Activated gamma-delta T cell treated with anti-CD3 and anti-CD28 coated beads, Interleukin-2, amount 50 U/mL, for 16 hours (primary cell): ENCODE data around the gene TCP11L1.
"Not testable (repeated sequence)": the region's sequence is repeated elsewhere in the genome, so short reads cannot be mapped to it uniquely, and the experiment has no call there.

ENCODE experiments used
- DNase-seq: peaks from one replicate; pipeline ENCODE4 v3.0.0-alpha.2; 2020; ENCODE audit warnings: low read depth

TCP11L1 gene

DNA sequence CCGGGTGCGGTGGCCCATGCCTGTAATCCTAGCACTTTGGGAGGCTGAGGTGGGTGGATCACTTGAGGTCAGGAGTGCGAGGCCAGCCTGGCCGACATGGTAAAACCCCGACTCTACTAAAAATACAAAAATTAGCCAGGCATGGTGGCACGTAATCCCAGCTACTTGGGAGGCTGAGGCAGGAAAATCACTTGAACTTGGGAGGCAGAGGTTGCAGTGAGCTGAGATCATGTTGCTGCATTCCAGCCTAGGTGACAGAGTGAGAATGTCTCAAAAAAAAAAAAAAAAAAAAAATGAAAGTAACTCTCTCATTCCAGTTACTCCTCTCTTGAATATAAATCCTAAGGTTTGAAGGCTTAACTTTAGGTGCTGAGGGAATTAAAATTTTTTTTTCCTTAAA lies 10.2 kb upstream of the TCP11L1 start:
- not testable (repeated sequence) for DNase-seq

DNA sequence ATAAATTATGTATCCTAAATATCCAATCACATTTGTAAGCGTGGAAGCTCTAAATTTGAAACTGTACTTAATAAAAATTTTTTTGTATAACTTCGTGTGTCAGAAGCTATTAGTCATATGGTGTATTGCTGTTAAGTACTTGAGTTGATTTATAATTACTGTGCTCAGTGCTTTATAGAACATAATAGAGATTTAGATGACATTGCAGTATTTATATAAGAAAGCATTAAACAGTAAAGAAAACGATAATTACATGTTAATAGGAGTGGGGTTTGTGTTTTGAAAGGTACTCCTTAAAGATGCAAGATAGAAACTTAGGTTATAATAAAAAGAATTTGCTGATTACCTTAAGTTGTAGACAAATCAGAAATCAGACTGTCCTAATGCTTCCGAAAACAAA lies 5.9 kb upstream of the TCP11L1 start:
- DNase-seq, result no peak

DNA sequence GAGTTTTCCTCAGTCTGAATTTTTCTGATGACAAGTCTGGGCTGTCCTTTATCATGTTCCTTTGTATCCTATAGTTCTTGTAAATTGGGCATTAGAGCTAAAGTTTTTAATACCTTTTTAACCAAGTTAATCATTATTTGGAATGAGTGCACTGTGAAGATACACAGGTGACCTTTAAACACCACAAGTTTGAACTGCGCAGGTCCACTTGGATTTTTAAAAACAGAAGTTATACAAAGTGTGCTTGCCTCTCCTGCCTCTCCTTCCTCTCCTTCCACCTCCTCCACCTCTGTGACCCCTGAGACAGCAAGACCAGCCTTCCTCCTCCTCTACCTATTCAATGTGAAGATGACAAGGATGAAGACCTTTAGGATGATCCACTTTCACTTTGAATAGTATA lies 4.4 kb upstream of the TCP11L1 start:
- no peak for DNase-seq

DNA sequence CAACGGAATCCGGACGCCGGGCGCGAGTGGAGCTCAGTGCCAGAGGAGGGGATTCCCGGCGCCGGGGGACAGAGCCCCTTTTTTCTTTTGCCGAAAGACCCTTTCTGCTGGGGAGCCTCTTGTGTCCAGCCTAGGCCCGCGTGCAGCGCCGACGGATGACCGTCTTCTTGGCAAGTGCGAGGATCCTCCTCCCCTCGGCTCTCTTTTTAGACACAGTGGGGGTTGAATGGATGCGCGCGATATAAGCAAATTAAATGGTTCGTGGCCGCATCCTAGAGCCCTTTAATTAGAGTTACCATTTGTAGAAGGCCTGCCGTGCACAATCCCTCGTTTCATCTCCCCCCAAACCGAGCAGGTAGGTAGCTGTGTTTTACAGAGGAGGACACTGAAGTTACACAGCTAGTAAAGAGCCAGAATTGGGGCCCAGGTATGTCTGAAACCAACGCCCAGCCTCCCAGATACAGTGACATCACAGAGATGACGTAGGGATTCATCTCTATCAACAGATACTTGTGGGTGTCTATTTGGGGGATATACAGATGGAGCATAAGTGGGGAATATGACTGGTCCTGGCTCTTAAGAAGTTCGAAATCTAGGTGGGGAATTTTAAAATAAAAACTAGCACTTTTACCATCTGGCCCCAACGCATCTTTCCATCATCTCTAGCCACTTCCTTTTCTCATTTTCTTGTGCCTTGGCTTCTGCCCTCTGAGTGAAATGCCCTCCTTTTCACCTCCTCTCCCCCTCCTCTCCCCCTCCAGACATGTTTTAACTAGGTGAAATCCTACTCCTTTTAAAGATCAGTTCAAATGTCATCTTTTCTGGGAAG lies 875 bp downstream of the TCP11L1 start:
- no peak for DNase-seq

DNA sequence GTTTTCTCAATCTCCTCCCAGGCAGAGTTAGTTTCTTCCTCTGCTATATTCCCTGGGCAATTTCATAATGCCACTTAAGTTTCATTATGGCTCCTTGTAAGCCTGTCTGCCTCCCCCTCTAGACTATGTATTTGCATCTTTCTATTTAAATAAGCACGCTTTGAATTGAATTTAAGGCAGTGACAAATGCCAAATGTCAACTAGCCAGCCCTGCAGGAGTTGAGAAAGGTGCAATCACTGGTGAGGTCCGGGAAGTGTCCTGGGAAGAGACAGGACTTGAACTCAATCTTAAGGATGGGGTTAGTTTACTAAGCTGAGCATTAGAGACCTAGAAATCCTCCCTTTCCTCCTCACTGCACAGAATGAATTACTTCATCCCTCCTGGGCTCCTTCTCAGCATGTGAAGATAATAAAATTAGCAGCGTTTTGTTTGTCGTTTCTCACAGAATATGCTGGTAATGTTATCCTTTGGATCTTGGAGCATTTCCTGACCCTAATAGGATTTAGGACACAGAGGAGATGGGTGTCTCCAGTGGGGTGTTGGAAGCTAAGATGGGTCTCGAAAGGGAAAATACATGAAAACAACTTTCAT lies 1.6 kb downstream of the TCP11L1 start:
- no peak for DNase-seq

DNA sequence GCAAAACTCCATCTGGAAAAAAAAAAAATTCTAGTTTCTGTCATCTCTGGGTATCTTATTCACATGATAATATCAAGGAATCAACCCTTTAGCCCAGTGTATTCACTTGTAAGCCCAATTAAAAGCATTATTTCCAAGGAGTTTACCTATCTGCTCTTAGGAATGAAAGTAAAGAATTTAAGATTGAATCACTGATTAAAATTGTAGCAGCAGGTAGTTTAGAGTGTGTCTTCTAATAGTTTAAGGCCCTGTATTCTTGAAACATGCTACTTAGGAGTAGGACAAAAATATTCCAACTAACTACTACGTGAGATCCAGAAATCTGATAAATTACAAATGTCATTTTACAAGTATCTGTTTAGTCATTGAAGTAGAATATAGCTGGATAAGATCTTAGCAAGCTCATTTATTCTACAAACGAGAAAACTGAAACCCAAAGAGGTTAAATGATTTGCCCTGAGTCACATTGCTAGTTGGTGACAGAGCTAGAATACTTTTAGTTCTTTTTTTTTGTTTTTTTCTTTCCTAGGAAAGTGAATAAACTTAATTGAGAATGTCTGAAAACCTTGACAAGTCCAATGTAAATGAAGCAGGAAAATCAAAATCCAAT lies 4.0 kb downstream of the TCP11L1 start:
- DNase-seq, result no peak

DNA sequence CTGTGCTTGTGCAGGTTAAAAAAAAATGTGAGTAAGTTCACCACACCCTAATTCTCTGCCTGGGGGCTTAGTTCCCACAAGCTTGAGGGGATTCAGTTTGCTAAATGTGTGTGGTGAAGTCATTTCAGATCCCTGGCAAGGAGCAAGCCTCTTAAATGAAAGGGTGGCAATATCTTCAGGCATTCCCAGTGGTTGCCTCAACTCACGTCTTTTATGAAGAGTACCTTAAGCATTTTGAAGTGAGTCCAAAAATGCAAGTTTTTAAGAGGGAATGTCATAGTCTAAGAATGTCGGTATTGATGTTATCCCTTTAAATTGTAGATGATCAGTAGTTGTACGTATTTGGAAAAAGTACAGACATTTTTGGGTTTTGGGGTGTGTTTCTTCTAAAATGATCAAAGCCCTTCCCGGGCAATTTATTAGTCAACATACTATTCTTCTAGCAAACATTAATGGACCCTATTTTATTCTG lies 4.9 kb downstream of the TCP11L1 start:
- no peak for DNase-seq

DNA sequence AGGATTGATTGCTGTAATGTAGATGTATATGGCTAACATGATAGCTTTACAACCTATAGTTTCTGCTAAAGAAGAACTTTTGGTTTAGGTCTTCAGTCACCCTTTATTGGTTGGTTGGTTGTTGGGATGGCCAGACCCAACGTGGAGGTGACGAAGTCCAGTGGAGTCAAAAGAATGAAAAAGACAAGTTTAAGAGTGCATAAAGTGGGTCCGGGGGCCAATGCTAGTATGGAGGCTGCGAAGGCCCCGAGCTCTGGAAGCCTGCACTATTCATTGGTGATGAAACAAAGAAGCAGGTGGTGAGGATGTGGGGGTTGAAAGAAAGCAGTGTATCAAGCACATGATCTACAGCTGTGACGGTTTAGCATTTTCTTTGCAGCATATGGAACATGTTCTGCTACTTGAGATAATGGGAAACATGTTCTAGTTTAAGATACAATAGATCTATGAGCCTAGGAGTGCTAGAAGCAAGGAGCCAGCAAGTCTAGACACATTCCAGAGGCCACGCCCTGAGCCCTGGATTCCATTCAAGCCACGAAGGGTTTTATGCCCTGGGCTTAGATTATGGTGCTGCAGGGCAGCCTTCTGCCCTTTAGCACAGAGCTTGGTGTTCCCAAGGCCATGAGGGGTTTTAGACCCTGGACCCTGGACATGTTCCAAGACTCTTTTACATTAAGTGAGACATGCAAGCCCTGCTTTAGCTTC lies 6.3 kb downstream of the TCP11L1 start:
- DNase-seq, result no peak

DNA sequence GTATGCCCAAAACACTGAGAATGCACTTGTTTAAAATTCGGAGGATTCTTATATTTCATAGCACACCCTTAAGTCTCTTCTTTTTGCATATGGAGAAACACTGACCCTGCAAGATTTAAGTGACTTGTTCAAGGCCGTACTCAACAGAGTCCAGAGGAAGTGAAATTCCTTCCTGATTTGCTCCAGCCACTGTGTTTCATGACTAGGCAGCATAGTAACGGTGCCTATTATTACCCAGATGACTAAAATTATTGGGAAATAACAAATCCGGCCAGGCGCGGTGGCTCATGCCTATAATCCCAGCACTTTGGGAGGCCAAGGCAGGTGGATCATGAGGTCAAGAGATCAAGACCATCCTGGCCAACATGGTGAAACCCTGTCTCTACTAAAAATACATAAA lies 9.3 kb downstream of the TCP11L1 start:
- not testable (repeated sequence) for DNase-seq

DNA sequence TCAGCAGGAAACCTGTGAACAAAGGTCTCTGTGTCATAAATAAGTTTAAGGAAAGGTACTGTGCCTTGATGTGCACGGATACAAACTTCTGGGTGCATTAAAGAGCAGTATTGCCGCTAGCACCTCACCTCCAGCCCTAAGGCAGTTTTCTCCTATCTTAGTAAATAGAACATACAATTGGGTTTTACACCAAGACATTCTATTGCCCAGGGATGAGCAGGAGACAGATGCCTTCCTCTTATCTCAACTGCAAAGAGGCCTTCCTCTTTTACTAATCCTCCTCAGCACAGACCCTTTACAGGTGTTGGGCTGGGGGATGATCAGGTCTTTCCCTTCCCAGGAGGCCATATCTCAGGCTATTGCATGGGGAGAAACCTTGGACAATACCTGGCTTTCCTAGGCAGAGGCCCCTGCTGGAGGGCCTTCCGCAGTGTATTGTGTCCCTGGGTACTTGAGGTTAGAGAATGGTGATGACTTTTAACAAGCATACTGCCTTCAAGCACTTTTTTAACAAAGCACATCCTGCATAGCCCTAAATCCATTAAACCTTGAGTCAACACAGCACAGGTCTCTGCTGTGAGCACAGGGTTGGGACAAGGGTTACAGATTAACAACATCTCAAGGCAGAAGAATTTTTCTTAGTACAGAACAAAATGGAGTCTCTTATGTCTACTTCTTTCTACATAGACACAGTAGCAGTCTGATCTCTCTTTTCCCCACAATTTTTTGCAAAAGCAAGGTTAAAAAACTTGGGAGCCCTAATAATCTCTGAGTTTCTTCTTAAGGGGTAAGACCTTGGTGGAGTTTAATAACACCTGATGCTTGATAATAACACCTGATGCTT lies 10.4 kb downstream of the TCP11L1 start:
- DNase-seq, result not testable (repeated sequence)

DNA sequence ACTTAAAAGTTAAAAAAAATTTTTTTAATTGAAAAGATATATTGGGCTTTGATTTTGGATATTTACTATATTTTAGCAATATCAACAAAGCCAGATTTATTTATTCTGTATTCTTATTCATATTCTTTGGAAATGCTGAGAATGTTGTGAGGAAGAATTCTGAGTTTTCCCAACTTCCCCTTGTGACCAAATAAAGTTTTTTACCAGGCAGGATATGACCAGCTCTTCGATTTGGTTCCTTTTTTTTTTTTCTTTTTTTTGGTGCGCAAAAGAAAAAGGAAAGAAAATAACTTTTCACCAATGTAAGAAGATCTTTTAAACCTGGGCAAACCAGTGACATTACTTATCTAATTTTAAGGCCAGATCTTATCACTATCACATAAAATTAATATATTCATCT lies 12.9 kb downstream of the TCP11L1 start:
- no peak for DNase-seq

DNA sequence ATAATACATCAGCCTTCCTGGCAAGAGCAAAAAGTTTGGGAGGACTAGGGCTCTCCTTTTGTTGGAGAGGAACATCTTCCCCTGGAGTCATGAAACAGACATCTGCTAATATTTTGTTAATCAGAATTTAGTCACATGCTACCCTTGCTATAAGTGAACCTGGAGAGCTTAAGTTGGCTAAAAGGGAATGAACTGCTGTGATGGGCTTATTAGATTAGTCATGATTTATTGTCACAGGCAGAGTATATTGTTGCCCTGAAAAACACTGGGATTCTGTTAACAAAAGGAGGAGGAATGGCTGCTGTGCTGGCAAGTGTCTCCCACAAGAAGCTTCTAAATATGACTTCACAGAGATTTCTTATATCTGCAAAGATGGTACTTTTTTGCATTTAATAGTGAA lies 16.0 kb downstream of the TCP11L1 start:
- DNase-seq, result no peak

DNA sequence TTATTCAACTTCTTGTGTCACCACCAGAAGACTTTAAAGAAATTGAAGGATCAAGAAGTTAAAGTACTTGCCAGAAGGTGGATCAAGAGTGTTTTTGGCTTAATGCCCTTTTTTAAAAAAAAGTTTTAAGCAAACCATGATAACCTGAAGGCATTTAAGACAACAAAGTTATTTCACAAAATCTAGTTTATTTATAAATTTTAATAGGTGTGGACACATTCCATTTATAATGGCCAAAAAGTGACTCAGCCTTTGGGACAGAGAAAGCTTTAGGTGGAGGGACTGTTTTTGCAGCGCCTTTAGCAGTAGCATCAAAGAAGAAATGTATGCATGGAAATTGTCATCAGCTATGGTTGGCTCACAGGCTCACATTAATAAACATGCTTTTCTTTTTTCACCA lies 17.9 kb downstream of the TCP11L1 start:
- DNase-seq, result no peak

DNA sequence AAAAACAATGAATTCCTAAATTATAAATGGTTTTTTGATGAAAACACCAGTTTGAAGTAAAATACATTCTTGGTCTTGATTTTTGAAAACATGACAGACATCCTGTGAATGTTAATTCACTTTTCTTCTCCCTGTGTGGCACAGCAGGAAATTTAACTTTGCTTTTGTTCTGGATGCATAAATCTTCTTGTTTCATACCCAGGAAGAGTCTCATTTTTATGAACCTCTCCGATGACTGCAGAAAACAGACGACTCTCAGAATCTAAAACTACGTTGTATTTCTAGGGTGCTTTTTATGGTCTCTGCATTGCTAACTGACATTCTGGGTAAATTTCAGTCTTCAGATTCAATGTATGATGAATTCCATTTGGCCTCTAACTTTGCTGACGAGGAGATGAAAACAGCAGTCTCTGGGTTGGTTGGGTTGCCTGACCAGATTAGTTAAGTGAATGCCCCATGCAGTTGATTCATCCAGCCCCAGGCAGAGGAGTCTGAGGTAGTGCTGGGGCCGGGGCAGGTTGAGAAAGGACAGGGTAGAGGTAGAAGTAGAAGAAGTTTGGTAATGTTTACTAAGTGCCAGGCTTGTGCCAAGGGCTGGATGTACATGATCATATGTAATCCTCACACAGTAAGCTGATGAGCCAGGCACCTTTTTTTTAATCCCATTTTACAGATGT lies 20.1 kb downstream of the TCP11L1 start:
- DNase-seq, result no peak

DNA sequence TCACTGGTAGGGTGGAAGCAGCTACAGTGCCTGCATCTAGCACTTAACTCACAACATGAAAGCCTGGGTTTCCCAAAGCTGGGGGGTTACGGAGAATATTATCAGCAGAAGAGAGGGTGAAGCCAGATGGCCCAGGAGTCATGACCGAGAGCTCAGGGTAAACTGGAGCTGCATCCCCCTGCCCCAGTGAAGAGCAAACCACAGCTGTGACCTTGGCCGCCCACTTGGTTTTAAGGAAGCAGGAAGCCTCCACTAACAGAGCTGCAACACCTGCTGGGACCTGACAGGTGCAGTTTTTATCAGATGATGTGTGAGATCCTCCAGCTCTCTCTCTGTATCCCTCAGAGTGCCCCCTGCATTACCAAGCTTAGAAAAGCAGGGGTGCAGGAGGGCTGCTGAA lies 20.9 kb downstream of the TCP11L1 start:
- DNase-seq, result no peak

DNA sequence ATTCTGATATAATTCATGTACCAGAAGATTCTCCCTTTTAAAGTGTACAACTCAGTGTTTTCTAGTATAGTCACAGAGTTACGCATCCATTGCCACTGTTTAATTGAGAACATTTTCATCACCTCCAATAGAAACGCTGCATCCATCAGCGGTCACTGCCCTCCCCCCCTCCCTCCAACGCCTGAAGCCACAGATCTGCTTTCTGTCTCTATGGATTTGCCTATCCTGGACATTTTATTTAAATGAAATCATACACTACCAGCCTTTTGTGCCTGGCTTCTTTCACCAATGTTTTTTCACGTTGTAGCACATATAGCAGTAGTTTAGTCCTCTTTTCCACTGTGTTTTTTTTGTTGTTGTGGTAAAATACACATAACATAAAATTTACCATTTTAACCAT lies 22.8 kb downstream of the TCP11L1 start:
- DNase-seq, result no peak

DNA sequence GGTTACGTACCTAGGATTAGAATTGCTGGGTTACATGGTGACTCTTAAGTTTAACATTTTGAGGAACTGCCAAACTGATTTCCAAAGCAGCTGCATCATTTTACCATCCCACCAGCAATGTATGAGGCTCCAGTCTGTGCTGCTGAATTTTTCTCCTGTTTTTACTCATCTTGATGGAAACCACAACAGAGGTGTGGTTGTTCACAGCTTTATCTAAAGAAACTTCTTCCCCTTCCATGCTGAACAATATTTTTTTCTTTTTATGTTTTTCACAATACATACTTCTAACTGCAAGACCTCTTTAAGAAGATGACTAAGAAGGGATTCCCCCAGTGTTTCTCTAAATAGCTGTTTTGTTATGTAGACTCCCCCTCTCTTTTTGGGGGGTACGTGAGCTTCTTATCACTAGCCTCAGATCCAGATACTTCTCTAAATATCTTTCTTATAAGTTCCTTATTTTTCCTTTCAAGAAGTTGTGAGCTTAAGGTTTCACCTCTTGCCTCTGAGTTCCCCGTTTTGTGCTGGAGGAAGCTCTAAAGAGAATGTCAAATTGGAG lies 24.0 kb downstream of the TCP11L1 start:
- DNase-seq, result no peak

DNA sequence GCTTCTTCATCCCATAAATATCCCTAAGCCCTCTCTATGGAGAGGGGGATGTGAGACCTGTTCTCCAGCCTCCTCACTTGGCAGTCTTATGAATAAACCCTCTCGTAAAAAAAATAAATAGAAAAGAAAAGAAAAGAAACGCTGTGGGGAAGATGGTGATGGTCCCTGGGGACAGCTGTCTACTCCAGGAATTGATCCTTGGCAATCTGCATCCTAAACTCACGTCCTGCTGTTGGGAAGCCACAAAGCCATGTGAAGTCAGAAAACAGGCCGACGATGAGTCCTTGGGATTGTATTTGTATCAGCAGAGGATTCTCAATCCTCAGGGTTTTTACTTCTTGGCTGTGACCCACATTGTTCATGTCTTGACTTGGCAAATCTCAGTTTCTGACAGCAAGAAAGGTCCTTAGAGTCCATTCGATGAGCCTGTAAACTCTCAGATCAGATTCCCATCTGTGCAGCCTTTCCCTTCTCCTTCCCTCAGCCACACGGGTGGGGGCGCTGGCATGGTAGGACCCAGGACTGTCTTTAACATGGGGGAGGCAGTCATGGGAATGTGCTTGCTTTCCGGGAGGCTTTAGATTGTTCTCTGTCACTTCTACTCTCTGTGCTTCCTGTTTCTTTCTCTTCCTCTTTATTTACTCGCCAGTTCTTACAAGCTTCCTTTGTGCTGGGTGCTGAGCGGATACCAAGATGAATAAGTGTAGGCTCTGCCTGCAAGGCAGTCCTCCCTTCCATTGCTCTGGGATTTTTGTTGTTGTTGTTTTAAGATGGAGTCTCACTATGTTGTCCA lies 24.9 kb downstream of the TCP11L1 start:
- DNase-seq, result no peak

DNA sequence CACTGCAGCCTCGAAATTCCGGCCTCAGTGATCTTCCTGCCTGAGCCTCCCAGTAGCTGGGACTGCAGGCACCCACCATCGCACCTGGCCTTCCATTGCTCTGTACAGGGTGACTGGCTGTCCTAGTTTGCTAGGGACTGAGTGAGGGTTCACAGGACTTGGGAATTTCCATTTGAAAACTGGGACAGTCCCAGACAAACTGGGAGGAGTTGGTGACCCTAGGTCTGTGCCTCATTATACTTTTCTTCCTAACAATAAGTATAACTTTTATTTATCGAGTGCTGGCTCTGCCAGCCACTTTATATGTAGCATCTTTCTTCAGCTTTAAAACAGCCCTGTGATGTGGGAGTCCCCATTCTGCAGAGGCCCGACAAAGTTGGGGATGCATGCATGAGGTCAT lies 25.5 kb downstream of the TCP11L1 start:
- no peak for DNase-seq
